CD8-positive, alpha-beta memory T cell (primary cell): ENCODE results near the gene ADAMTS1. TPM values are rescaled to one million over a fixed set of nuclear protein-coding genes. Genes with fewer than 3 reads are reported as not detected.

Experiments
- CTCF ChIA-PET: fragments of 350-600 bp; sonication (Branson Sonifier 250); formaldehyde crosslinking; loops from one replicate; lab custom pipeline; 2021; ENCODE audit warnings: antibody characterized with exemption; lab: Charles Lee
- POLR2A ChIA-PET: fragments of 350-600 bp; sonication (Branson Sonifier 250); formaldehyde crosslinking; loops from one replicate; lab custom pipeline; 2021; ENCODE audit warnings: antibody characterized with exemption; lab: Charles Lee
- DNase-seq, 5 donors: peaks; one replicate each; pipeline versions ENCODE4 v3.0.0 to v3.0.0-alpha.2; 2020 to 2022; ENCODE audit warnings: mixed read lengths in 1 of 5
- H3K27ac ChIP-seq: one replicate; pipeline ENCODE4 v1.7.0; 2013; ENCODE audit warnings: low read depth, mild to moderate bottlenecking, low read length, moderate library complexity
- H3K27me3 ChIP-seq: 2 replicates; pipeline ENCODE4 v1.7.0; 2013; ENCODE audit warnings: low read length, mild to moderate bottlenecking; ENCODE audit not compliant: insufficient read depth, poor library complexity, severe bottlenecking
- H3K36me3 ChIP-seq: 2 replicates; pipeline ENCODE4 v1.7.0; 2013; ENCODE audit warnings: mild to moderate bottlenecking, low read length, moderate library complexity; ENCODE audit not compliant: insufficient read depth
- H3K4me1 ChIP-seq: 2 replicates; pipeline ENCODE4 v1.7.0; 2013; ENCODE audit warnings: mild to moderate bottlenecking, low read length, moderate library complexity; ENCODE audit not compliant: insufficient read depth
- H3K4me3 ChIP-seq: 2 replicates; pipeline ENCODE4 v1.7.0; 2013; ENCODE audit warnings: mild to moderate bottlenecking, low read length
- H3K9me3 ChIP-seq: 2 replicates; pipeline ENCODE4 v1.7.0; 2013; ENCODE audit warnings: mild to moderate bottlenecking, low read length
- H3K27ac Mint-ChIP-seq, 8 donors: one replicate each; pipeline ENCODE4 v1.8.0; 2020 to 2021; ENCODE audit warnings: mixed read lengths in 8 of 8, mild to moderate bottlenecking in 6 of 8, inconsistent platforms in 3 of 8, moderate library complexity in 3 of 8
- H3K27me3 Mint-ChIP-seq, 2 donors: one replicate each; pipeline ENCODE4 v1.8.0; 2020 to 2021; ENCODE audit warnings: mixed read lengths in 2 of 2, mild to moderate bottlenecking in 1 of 2, moderate library complexity in 1 of 2
- H3K36me3 Mint-ChIP-seq, 3 donors: one replicate each; pipeline ENCODE4 v1.8.0; 2020 to 2021; ENCODE audit warnings: mixed read lengths in 3 of 3, inconsistent platforms in 1 of 3, mild to moderate bottlenecking in 1 of 3
- H3K4me1 Mint-ChIP-seq, 3 donors: one replicate each; pipeline ENCODE4 v1.8.0; 2020 to 2021; ENCODE audit warnings: mixed read lengths in 3 of 3, inconsistent platforms in 1 of 3, mild to moderate bottlenecking in 1 of 3
- H3K4me3 Mint-ChIP-seq, 7 donors: one replicate each; pipeline ENCODE4 v1.8.0; 2020 to 2021; ENCODE audit warnings: mixed read lengths in 7 of 7, mild to moderate bottlenecking in 6 of 7, moderate library complexity in 4 of 7, inconsistent platforms in 2 of 7
- H3K9me3 Mint-ChIP-seq, 5 donors: one replicate each; pipeline ENCODE4 v1.8.0; 2020 to 2022; ENCODE audit warnings: mixed read lengths in 5 of 5, mild to moderate bottlenecking in 3 of 5, moderate library complexity in 2 of 5, inconsistent platforms in 1 of 5
- polyA plus RNA-seq: library from polyadenylated mRNA; unstranded; fragments of 300-500 nt; fragmentation: Illumina TruSeq; gene quantifications from one replicate; pipeline ENCODE4 v1.2.3, GENCODE V29; 2021
- total RNA-seq, 2 experiments: library from RNA; stranded (reverse); gene quantifications; one replicate each; pipeline ENCODE4 v1.2.3, GENCODE V29; 2021

Gene ADAMTS1
- not detected for total RNA-seq
- 0.87 TPM for polyA plus RNA-seq

- peak in 1 of 5 donors; percentile 23 for DNase-seq
- Mint-ChIP-seq H3K9me3 (peaks cover 0 to 3% (median 0%) of the 10 kb centered on the region in 5 donors), H3K4me3 (peak within 1 kb of the TSS; percentile 66 to 93 (median 83)), H3K36me3 (no peaks in the 10 kb centered on the region), H3K27me3 (peaks cover 28 to 70% of the 10 kb centered on the region in 2 donors), H3K27ac (peak within 1 kb of the TSS in 4 of 8 donors; percentile 33 to 78 (median 63)), H3K4me1 (peaks cover 28 to 40% (median 36%) of the 10 kb centered on the region in 3 donors)
- ChIA-PET POLR2A (no interaction called here), CTCF (interaction anchor here (2.3 kb wide), 1 partner anchor 1900 kb away, joined by 5 read pairs; no protein-coding TSS in a partner anchor)
- Histone ChIP-seq H3K36me3 (no peaks in the 10 kb centered on the region), H3K4me3 (peak within 1 kb of the TSS; percentile 34), H3K27me3 (peaks cover 19% of the 10 kb centered on the region), H3K4me1 (peaks cover 15% of the 10 kb centered on the region), H3K27ac (no peak within 1 kb of the TSS), H3K9me3 (no peaks in the 10 kb centered on the region)
Measured at GRCh38 chr21:26845066-26845758, at the start of gene ADAMTS1. Gene ADAMTS1 (minus strand): TSS chr21:26845409. CDS start chr21:26844954, 455 bp downstream.

DNA sequence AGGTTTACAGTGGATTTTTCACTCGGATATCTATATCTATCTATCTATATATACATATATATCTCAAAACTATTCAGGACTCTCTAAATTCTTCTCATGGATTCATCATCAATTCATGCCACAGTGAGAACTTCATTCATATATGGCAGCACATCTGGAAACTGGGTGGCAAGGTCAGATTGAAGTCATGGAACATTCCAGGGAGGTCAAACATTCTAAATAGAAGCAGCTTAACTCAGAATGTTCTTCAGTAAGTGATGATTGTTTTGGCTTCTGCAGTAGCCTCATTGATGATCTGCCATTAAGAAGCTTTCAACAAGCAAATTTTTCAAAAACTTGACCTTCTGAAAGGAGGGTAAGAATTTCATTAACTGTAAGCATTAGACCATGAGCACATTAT, 46.9 kb upstream of the ADAMTS1 start:
- no peaks in the 10 kb centered on the region for H3K27me3 ChIP-seq
- no peaks in the 10 kb centered on the region for H3K9me3 ChIP-seq
- H3K27ac ChIP-seq, result no peak overlapping the region
- H3K36me3 ChIP-seq, result no peaks in the 10 kb centered on the region
- Mint-ChIP-seq H3K4me1 (no peaks in the 10 kb centered on the region), H3K27me3 (no peaks in the 10 kb centered on the region), H3K4me3 (no peak overlapping the region), H3K27ac (no peak overlapping the region), H3K9me3 (peaks cover 0 to 1% (median 0%) of the 10 kb centered on the region in 5 donors), H3K36me3 (no peaks in the 10 kb centered on the region)
- no peak for DNase-seq
- H3K4me3 ChIP-seq, result no peak overlapping the region
- H3K4me1 ChIP-seq, result no peaks in the 10 kb centered on the region
- POLR2A ChIA-PET, result no interaction called here
- CTCF ChIA-PET, result no interaction called here

DNA sequence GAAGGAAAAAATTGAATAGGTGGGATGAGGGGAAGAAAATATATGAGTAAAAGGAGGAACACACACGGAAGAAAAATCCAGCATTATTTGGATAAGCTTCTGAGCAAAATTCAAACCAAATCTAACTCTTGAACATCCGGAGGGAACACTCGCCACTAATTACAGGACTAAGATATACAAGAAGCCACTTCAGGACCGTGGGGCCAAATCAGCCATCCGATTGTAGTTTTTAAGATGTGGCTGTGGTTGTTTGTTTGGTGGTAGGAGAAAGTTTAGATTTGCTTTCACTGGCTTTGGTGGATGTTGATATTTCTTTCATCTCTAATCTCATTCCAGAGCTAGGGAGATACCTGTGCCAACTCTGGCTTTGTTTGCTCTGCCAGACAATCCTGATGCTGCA, 43.7 kb upstream of the ADAMTS1 start:
- H3K9me3 ChIP-seq, result no peaks in the 10 kb centered on the region
- ChIA-PET POLR2A (no interaction called here), CTCF (no interaction called here)
- peaks cover 0 to 2% (median 0%) of the 10 kb centered on the region in 5 donors for H3K9me3 Mint-ChIP-seq
- H3K27ac ChIP-seq, result no peak overlapping the region
- H3K27me3 ChIP-seq, result no peaks in the 10 kb centered on the region
- no peaks in the 10 kb centered on the region for H3K4me1 Mint-ChIP-seq
- H3K4me3 Mint-ChIP-seq, result no peak overlapping the region
- no peak for DNase-seq
- no peaks in the 10 kb centered on the region for H3K4me1 ChIP-seq
- no peaks in the 10 kb centered on the region for H3K36me3 Mint-ChIP-seq
- no peaks in the 10 kb centered on the region for H3K36me3 ChIP-seq
- H3K4me3 ChIP-seq, result no peak overlapping the region
- H3K27me3 Mint-ChIP-seq, result no peaks in the 10 kb centered on the region
- H3K27ac Mint-ChIP-seq, result no peak overlapping the region

DNA sequence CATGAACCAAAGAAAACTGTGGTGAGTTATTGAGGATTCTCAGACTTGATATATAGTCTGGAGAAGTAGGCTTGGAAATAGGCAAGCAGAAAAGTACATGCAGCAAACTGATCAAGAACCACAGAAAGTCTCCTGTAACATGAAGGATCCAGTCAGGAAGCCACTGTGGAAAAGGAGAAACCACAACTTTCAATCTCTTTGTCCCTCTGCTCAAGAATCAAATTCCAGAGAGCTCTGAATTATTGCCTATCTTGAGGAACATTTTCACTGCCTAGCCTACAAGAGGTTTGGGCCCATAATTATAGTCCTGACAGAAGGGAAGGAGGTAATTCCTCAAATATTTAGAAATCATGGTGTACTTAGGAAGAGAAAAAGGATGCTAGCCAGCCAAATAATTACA, 43.0 kb upstream of the ADAMTS1 start:
- Histone ChIP-seq H3K4me3 (no peak overlapping the region), H3K27ac (no peak overlapping the region), H3K36me3 (no peaks in the 10 kb centered on the region), H3K4me1 (no peaks in the 10 kb centered on the region), H3K9me3 (no peaks in the 10 kb centered on the region), H3K27me3 (no peaks in the 10 kb centered on the region)
- ChIA-PET CTCF (no interaction called here), POLR2A (no interaction called here)
- Mint-ChIP-seq H3K27ac (no peak overlapping the region), H3K4me1 (no peaks in the 10 kb centered on the region), H3K4me3 (no peak overlapping the region), H3K36me3 (no peaks in the 10 kb centered on the region), H3K9me3 (peaks cover 0 to 2% (median 0%) of the 10 kb centered on the region in 5 donors), H3K27me3 (no peaks in the 10 kb centered on the region)
- DNase-seq, result no peak

- Mint-ChIP-seq H3K4me1 (no peaks in the 10 kb centered on the region), H3K9me3 (peaks cover 0 to 2% (median 0%) of the 10 kb centered on the region in 5 donors), H3K36me3 (no peaks in the 10 kb centered on the region), H3K4me3 (no peak overlapping the region), H3K27me3 (no peaks in the 10 kb centered on the region), H3K27ac (no peak overlapping the region)
- Histone ChIP-seq H3K27me3 (no peaks in the 10 kb centered on the region), H3K36me3 (no peaks in the 10 kb centered on the region), H3K27ac (no peak overlapping the region), H3K9me3 (no peaks in the 10 kb centered on the region), H3K4me1 (no peaks in the 10 kb centered on the region), H3K4me3 (no peak overlapping the region)
- ChIA-PET POLR2A (no interaction called here), CTCF (no interaction called here)
- no peak for DNase-seq
Measured at GRCh38 chr21:26887251-26887650, 42.0 kb upstream of the ADAMTS1 start.

GRCh38 chr21:26884436-26884835, 39.2 kb upstream of the ADAMTS1 start:
- no peaks in the 10 kb centered on the region for H3K36me3 ChIP-seq
- Mint-ChIP-seq H3K27ac (no peak overlapping the region), H3K36me3 (no peaks in the 10 kb centered on the region), H3K4me1 (no peaks in the 10 kb centered on the region), H3K9me3 (peaks cover 0 to 5% (median 2%) of the 10 kb centered on the region in 5 donors), H3K27me3 (no peaks in the 10 kb centered on the region), H3K4me3 (no peak overlapping the region)
- ChIA-PET CTCF (no interaction called here), POLR2A (no interaction called here)
- no peaks in the 10 kb centered on the region for H3K9me3 ChIP-seq
- no peak for DNase-seq
- H3K27ac ChIP-seq, result no peak overlapping the region
- H3K4me1 ChIP-seq, result no peaks in the 10 kb centered on the region
- H3K27me3 ChIP-seq, result no peaks in the 10 kb centered on the region
- H3K4me3 ChIP-seq, result no peak overlapping the region

- H3K4me1 ChIP-seq, result no peaks in the 10 kb centered on the region
- no peak for DNase-seq
- no peaks in the 10 kb centered on the region for H3K4me1 Mint-ChIP-seq
- H3K4me3 Mint-ChIP-seq, result no peak overlapping the region
- H3K9me3 Mint-ChIP-seq, result peaks cover 0 to 5% (median 2%) of the 10 kb centered on the region in 5 donors
- ChIA-PET POLR2A (no interaction called here), CTCF (no interaction called here)
- H3K27me3 Mint-ChIP-seq, result no peaks in the 10 kb centered on the region
- no peaks in the 10 kb centered on the region for H3K36me3 ChIP-seq
- no peak overlapping the region for H3K4me3 ChIP-seq
- no peaks in the 10 kb centered on the region for H3K9me3 ChIP-seq
- H3K27me3 ChIP-seq, result no peaks in the 10 kb centered on the region
- H3K36me3 Mint-ChIP-seq, result no peaks in the 10 kb centered on the region
- H3K27ac Mint-ChIP-seq, result no peak overlapping the region
- no peak overlapping the region for H3K27ac ChIP-seq
Measured at GRCh38 chr21:26883768-26884167, 38.6 kb upstream of the ADAMTS1 start.

DNA sequence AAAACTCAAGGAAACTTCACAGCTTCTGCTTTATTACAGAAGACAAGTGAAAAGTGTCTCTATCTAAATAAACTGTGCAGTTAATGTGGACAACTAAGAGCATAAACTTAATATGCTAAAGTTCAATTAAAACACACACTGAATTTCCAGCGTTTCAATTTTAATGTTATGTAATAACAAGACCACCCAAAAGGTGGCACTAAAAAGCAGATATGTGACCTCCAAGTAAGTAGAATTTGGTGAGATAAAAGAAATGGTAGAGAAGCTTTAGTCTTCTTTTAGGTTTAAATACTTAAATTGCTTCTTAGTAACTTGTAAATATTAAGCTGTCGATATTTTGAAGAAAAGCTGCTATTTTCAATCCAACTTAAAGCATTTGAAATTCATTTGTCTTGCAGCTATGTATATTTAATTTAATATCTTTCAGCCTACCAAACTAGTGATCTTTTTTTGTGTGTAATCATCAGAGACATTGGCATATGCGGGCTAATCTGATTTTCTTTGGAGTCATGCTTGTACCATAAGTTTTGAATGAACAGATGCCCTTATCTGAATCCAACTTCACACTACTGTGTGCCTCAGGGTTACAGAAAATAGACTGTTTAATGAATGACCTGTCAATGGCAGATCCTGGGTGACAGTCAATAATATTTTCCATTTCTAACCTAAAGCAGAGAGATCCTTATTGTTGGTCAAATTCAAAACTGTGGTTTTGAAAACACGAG, 36.5 kb upstream of the ADAMTS1 start:
- no peak overlapping the region for H3K4me3 Mint-ChIP-seq
- DNase-seq, result no peak
- Histone ChIP-seq H3K27me3 (no peaks in the 10 kb centered on the region), H3K4me1 (no peaks in the 10 kb centered on the region), H3K9me3 (no peaks in the 10 kb centered on the region), H3K4me3 (no peak overlapping the region), H3K27ac (no peak overlapping the region), H3K36me3 (no peaks in the 10 kb centered on the region)
- H3K27ac Mint-ChIP-seq, result no peak overlapping the region
- no peaks in the 10 kb centered on the region for H3K27me3 Mint-ChIP-seq
- H3K36me3 Mint-ChIP-seq, result no peaks in the 10 kb centered on the region
- no peaks in the 10 kb centered on the region for H3K4me1 Mint-ChIP-seq
- H3K9me3 Mint-ChIP-seq, result peaks cover 0 to 4% (median 0%) of the 10 kb centered on the region in 5 donors
- ChIA-PET POLR2A (no interaction called here), CTCF (no interaction called here)
